Measurements from ENCODE around the gene ISLR.

Gene ISLR

DNA sequence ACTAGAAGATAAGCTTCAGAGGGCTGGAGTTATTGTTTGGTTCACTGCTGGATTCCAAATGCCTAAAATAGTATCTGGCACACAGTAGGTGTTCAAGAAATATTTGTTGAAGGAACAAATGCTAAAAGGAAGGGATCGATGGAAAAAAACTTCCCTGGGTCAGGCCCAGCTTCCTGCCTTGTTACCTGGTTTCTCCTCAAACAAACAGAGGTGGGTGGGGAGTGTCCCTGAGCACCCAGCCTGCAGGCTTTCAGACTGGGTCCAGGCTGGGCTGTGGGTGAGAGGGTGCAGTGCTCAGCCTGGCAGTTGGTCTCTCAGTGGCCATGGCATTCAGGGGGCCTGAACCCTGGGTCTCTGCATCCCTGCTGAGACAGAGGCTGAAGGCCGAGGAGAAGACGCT lies 43.4 kb downstream of the ISLR start:
- DNase-seq: no peak

- DNase-seq: no peak
Observed at GRCh38 chr15:74217907-74218885, 44.7 kb downstream of the ISLR start.

DNA sequence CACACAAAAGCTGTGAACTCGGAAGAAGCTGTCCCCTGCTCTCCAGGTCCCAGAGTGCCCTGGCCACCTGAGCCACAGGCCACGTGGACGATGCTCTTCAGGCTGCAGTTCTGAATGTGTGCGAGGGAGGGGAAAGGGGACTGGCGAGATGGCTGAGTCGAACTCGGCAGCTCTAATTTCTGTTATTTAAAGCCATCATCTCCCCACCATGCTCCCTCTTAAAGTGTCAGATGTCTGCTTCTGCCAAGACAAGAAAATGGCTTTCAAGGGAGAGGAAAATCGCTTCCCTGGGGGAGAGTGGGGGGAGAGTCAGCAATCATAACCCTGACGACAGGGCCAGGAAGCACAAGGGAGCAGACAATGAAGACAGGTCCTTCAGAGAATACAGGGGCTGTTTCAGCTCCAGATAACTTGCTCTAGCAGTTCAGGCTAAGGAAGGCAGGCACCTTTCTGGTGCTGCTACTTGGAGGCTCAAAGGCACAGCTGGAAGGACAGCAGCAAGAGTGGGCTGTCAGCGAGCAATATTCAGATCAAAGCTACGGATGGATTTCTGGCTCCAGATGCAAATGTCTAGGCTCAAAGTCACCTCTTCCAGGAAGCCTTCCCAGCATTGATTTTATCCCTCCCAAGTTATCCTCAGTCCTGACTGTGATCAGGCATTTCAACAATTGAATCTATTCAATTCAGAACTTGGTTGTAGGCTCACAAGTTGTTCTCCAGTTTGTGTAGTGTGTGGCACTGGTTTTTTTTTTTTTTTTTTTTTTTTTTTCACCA lies 47.2 kb downstream of the ISLR start:
- DNase-seq: no peak

DNA sequence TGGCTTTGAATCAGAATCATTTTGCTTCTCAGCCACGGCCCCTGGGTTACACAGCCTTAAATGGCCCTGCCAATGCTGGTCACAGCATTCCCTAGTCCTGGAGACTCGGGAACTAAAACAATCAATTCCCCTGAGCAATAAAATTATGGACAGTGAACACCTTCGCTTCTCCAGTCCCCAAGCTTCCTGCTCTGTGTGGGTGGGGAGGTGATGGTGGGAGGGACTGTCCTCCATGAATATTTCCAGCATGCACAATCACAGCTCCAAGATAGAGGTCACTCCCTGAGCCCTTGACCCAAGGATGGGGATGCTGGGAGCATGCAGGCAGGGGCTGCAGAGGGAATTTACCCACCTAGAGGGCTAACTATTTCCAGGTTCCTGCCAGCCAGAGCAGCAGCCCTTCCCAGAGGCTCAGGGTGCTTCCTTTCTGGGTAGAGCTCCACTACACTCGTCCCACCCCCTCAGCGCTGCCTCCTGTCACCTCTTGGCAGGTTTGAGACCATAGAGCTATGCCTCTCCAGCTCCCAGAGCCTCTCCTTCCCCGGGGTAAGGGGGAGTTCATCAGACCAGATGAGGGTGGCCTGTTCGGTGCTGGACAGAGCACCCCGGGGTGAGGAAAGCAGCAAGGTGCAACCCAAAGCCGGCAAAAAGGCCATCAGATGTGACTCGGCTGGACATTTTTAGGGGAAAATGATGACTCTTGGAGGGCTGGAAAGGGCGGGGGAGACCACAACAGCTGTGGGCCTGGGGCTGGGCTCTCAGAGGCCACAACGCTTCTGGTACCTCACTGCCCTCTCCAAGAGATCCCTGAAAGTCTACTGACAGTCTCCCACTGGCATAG lies 48.1 kb downstream of the ISLR start:
- DNase-seq: no peak

GRCh38 chr15:74222240-74223119 lies 49.0 kb downstream of the ISLR start:
- no peak for DNase-seq

GRCh38 chr15:74225928-74226327 lies 52.4 kb downstream of the ISLR start:
- DNase-seq: no peak

All from activated gamma-delta T cell treated with Interleukin-2 at 50 U/mL for 16 hours (primary cell).